ENCODE measurements around the gene C10orf71.

DNA sequence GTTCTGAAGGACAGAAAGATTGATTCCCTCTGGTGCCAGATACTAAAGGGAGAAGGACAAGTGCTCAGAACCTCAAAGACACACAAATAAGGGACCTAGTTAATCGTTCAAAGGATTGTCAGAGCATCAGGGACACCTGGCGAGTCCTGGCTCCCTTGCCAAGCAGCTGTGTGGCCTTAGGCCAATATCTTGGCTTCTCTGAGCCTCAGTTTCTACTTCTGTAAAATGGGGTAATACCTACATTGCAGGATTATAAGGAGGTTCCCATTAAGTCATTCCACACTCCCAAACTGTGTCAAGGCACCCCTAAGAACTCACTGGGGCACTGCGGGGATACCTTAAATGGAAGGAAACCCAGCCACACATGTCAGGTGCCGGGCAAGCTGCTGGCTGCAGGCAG lies 67.5 kb downstream of the C10orf71 start:
- TF ChIP-seq, protein P1, sequence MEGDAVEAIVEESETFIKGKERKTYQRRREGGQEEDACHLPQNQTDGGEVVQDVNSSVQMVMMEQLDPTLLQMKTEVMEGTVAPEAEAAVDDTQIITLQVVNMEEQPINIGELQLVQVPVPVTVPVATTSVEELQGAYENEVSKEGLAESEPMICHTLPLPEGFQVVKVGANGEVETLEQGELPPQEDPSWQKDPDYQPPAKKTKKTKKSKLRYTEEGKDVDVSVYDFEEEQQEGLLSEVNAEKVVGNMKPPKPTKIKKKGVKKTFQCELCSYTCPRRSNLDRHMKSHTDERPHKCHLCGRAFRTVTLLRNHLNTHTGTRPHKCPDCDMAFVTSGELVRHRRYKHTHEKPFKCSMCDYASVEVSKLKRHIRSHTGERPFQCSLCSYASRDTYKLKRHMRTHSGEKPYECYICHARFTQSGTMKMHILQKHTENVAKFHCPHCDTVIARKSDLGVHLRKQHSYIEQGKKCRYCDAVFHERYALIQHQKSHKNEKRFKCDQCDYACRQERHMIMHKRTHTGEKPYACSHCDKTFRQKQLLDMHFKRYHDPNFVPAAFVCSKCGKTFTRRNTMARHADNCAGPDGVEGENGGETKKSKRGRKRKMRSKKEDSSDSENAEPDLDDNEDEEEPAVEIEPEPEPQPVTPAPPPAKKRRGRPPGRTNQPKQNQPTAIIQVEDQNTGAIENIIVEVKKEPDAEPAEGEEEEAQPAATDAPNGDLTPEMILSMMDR (IDR thresholded peaks at IDR 0.05; ENCODE audit: borderline replicate concordance, extremely low read depth, low read length, poor library complexity, severe bottlenecking): no peak
- TF ChIP-seq EZH2 (IDR thresholded peaks at IDR 0.05; ENCODE audit: borderline replicate concordance, low read depth, low read length, severe bottlenecking): no peak
